SU-DHL-6 (cell line): ENCODE data around the gene BTBD1.
"Not testable (repeated sequence)": the region's sequence is repeated elsewhere in the genome, so short reads cannot be mapped to it uniquely, and the experiment has no call there.

Experiments used
- CTCF ChIP-seq: fragments of 200-600 bp; sonication (generic); IDR thresholded peaks from one replicate; pipeline ENCODE4 v1.5.1; 2017; ENCODE audit warnings: antibody characterized with exemption, mild to moderate bottlenecking, low read length, moderate library complexity; ENCODE audit not compliant: insufficient read depth, poor library complexity, severe bottlenecking
- EZH2phosphoT487 ChIP-seq: fragments of 200-600 bp; sonication (generic), shearing (Covaris generic); conservative IDR thresholded peaks from 2 replicates; pipeline ENCODE4 v1.6.1; 2018; ENCODE audit warnings: mild to moderate bottlenecking, antibody characterized with exemption, low read length, moderate library complexity, mixed read lengths

GRCh38 chr15:83000672-83001031 is 66.4 kb downstream of the BTBD1 start:
- not testable (repeated sequence) for TF ChIP-seq CTCF, EZH2phosphoT487
